PFSK-1 (cell line): ENCODE measurements around the gene AVL9.

Experiments
- FOXP2 ChIP-seq: optimal IDR thresholded peaks from 2 replicates; pipeline ENCODE3; 2011; ENCODE audit warnings: borderline replicate concordance, control low read depth, inconsistent platforms; ENCODE audit not compliant: insufficient read depth; ENCODE audit errors: extremely low read length, extremely low read depth
- POLR2AphosphoS5 ChIP-seq: IDR thresholded peaks from 2 replicates; pipeline ENCODE4 v1.6.1; 2012; ENCODE audit warnings: low read depth, mild to moderate bottlenecking, control low read depth, low read length, moderate library complexity
- REST ChIP-seq, 2 experiments: IDR thresholded peaks; 2 replicates each; pipeline versions ENCODE4 v1.6.1 to v1.8.0; 2011 to 2012; ENCODE audit warnings: low read depth in 2 of 2, low read length in 2 of 2, control low read depth in 1 of 2, inconsistent platforms in 1 of 2, mild to moderate bottlenecking in 1 of 2, moderate library complexity in 1 of 2; ENCODE audit not compliant: insufficient read depth in 1 of 2
- SIN3A ChIP-seq: IDR thresholded peaks from 2 replicates; pipeline ENCODE4 v1.6.1; 2012; ENCODE audit warnings: mild to moderate bottlenecking, low read length, moderate library complexity, borderline replicate concordance; ENCODE audit not compliant: insufficient read depth
- TAF1 ChIP-seq: IDR thresholded peaks from 2 replicates; pipeline ENCODE4 v1.6.1; 2012; ENCODE audit warnings: low read length, control low read depth, borderline replicate concordance; ENCODE audit not compliant: insufficient read depth

AVL9 gene

GRCh38 chr7:32536016-32536415 is 40.7 kb downstream of the AVL9 start:
- TF ChIP-seq FOXP2: no peak
- no peak for TF ChIP-seq TAF1
- TF ChIP-seq POLR2AphosphoS5: no peak
- no peak for TF ChIP-seq REST (IDR thresholded peaks at IDR 0.05; ENCODE audit: insufficient read depth in 1 of 2, low read depth in 2 of 2, low read length in 2 of 2)
- no peak for TF ChIP-seq SIN3A

- TF ChIP-seq FOXP2: no peak
- no peak for TF ChIP-seq REST (IDR thresholded peaks at IDR 0.05; ENCODE audit: insufficient read depth in 1 of 2, low read depth in 2 of 2, low read length in 2 of 2)
- no peak for TF ChIP-seq TAF1
- no peak for TF ChIP-seq POLR2AphosphoS5
- no peak for TF ChIP-seq SIN3A
Observed at GRCh38 chr7:32536585-32536984, 41.3 kb downstream of the AVL9 start.

GRCh38 chr7:32537760-32538159 is 42.5 kb downstream of the AVL9 start:
- TF ChIP-seq FOXP2: no peak
- TF ChIP-seq POLR2AphosphoS5: no peak
- TF ChIP-seq REST (IDR thresholded peaks at IDR 0.05; ENCODE audit: insufficient read depth in 1 of 2, low read depth in 2 of 2, low read length in 2 of 2): no peak

GRCh38 chr7:32539366-32539765 is 44.1 kb downstream of the AVL9 start:
- no peak for TF ChIP-seq TAF1
- TF ChIP-seq FOXP2: no peak
- TF ChIP-seq REST (IDR thresholded peaks at IDR 0.05; ENCODE audit: insufficient read depth in 1 of 2, low read depth in 2 of 2, low read length in 2 of 2): no peak
- no peak for TF ChIP-seq SIN3A
- no peak for TF ChIP-seq POLR2AphosphoS5

- no peak for TF ChIP-seq FOXP2
Observed at GRCh38 chr7:32539919-32540531, 44.7 kb downstream of the AVL9 start.
